GM13976 (cell line): ENCODE results near the gene KRT7.

ENCODE experiments used
- DNase-seq: peaks from one replicate; pipeline ENCODE4 v3.0.0; 2012; ENCODE audit warnings: low spot score
- in situ Hi-C: fragments of 300-500 bp; cut with MboI; formaldehyde crosslinking; loops from one replicate; pipeline ENCODE4 v1.12.0; 2022; ENCODE audit warnings: low sequenced_read_pairs, mixed read lengths, inconsistent platforms; ENCODE audit not compliant: unreplicated experiment
- TF ChIP-seq, protein P1 (sequence below): IDR thresholded peaks from 2 replicates; pipeline ENCODE4 v1.5.1; 2012; ENCODE audit warnings: borderline replicate concordance, mild to moderate bottlenecking; ENCODE audit not compliant: insufficient read depth; ENCODE audit errors: extremely low read depth, missing control alignments, control extremely low read depth

The KRT7 gene

DNA sequence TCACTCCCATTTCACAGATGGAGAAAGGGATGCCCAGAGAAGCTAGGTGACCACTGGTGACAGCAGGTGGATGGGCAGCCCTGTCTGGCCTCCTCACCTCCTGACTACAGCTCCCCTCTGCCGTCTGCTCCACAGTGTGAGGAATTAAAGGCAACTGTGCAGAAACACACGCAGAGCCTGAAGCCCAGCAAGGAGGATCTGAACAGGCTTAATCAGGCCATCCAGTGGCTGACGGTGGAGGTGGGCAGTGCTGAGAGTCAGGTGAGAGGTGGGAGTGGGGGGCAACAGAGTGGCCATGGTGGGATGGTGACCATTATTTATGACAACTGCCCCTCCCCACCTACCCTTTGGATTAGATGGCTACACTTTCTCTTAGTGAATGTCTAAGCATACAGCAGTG lies 42.6 kb downstream of the KRT7 start:
- in situ Hi-C loops: no loop called here
- DNase-seq: no peak
- TF ChIP-seq, protein P1, sequence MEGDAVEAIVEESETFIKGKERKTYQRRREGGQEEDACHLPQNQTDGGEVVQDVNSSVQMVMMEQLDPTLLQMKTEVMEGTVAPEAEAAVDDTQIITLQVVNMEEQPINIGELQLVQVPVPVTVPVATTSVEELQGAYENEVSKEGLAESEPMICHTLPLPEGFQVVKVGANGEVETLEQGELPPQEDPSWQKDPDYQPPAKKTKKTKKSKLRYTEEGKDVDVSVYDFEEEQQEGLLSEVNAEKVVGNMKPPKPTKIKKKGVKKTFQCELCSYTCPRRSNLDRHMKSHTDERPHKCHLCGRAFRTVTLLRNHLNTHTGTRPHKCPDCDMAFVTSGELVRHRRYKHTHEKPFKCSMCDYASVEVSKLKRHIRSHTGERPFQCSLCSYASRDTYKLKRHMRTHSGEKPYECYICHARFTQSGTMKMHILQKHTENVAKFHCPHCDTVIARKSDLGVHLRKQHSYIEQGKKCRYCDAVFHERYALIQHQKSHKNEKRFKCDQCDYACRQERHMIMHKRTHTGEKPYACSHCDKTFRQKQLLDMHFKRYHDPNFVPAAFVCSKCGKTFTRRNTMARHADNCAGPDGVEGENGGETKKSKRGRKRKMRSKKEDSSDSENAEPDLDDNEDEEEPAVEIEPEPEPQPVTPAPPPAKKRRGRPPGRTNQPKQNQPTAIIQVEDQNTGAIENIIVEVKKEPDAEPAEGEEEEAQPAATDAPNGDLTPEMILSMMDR: no peak

DNA sequence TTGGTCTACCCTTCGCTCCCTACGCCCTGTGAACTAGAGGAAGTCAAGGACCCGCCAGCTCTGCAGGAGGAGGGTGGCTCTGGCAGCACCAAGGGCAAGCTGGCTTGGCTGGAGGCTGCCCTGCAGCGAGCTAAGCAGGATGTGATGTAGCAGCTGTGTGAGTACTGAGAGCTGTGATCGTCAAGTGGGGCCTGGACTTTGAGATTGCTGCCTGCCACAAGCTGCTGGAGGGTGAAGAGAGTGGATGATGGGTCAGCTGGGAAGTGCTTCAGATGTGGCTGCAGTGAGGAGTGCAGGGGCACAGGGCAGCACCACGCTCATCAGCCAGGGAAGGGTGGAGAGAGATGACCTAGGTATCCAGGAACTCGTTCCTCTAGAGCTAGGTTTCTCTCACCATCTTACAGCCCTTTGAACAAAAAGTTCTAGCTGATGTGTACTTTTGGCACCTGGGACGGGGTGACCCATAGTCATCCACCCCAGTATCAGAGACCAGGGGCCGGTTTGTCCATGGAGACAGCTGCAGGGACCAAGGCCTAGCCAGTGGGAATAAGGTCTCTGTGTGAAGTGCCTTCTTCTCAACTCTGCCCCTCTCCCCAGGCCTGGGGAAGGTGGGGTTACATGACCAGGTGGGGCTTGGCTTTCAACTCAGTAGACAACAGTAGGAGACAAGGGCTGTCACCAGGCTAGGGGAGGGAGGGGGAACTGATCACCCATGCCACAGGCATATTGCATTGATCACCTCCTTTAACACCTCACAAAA lies 44.6 kb downstream of the KRT7 start:
- TF ChIP-seq, protein P1: no peak
- in situ Hi-C loops: no loop called here
- DNase-seq: no peak

DNA sequence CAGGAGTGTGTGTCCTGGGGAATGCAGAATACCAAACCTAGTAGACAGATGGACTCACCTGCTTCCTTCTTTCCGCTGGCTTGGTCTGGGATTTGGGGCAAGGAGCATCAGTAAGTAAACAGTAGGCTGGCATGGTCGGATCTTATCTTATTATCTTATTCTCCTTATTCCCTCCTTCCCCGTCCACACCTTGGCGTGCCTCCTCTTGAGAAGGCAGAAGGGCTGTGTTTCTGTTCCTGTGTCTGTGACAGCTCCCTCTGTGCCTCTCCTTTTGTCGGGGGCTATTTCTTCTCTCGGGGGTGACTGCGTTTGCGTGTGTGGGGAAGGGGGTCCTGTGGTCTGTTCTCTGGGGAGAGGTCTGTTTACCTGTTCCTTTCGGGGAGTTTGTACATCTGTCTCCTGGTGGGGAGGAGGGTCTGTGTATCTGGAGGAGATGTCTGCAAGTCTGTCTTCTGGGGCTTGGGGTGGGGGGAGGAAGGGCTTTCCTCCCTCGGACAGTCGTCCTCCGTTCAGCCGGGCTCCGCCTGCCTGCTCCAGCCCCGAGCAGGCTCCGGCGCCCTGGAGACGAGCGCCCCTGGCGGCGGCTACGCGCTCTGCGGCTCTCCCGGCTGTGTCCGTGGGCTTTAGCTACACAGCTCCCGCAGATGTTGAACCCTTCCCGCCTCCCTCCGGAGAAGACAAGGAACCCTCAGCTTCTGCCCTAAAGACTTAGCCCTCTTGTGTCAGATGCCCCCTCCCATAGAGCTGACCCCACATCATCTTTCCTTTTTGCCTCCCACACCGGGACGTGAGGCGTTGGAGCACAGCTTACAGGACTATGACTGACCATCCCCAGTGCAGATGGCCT lies 45.8 kb downstream of the KRT7 start:
- in situ Hi-C loops: no loop called here
- DNase-seq: peak; percentile 91
- TF ChIP-seq, protein P1: peak; percentile 95

DNA sequence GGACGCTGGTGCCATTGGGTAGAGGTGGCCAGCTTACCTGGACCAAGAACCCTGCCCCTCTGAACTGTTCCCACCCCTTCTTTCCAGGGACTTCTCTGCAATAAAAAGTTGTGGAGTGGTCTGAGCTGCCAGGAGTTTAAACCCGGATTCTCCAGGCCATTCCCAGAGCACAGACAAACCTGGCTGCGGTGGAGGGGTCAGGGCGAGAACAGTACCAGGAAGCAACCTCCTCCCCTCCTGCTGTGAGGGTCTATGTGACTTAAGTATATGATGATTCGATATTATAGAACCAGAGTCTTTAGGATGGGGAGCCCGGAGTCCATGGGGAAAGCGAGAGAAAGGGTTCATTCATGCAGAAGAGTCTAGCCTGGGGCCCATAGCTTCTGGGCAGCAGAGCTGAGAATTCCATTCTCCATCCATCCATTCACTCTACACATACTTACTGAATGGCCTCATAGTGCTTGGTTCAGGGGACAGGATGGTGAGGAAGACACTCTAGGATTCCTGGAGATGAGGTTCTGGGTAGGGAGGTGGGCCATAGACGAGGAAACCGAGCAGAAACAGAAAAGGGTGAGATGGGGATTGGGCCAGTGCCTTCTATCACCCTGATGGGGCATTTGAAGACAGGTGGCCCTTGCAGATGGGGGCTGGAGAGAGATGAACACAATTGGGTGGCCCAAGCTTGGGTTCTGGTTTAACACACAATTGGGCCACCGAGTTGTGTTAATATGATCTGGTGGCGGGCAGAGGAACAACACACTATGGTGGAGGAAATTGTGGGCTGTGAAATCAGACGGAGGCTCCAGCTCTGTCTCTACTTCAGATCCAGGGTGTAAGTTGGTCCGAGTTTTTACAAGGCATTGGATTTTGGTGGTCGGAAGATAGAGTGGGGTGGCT lies 46.6 kb downstream of the KRT7 start:
- no peak for DNase-seq
- in situ Hi-C loops: no loop called here
- TF ChIP-seq, protein P1: no peak

DNA sequence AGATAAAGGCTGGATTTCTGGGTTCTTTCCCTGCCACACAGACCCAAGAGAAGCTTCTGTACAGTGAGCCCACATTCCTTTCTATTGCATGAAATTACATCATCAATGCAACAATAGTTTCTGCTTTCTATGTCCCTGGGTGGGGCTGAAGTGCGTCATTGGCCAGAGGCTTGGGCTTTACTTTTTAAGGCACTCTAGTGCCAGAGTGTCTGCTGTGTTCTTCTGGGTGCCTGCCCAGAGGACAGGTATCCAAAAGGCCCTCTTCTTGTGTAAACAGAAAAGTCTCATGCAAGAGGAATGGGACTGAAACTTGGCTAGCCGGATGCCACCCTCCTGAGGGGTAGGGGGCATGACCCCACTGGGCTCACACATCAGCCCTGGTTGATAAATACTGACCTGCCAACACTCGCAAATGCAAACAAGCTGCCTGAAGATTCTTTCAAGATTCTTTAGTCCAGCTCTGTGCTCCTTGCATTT lies 47.3 kb downstream of the KRT7 start:
- in situ Hi-C loops: no loop called here
- TF ChIP-seq, protein P1: no peak
- DNase-seq: no peak
